Peyer's patch (tissue), 4 donors: ENCODE measurements around the gene TRIM37.

Source experiments
- POLR2A ChIP-seq, 2 donors: fragments of 450-650 bp; IDR thresholded peaks; one replicate each; pipeline ENCODE4 v1.5.1; 2017; ENCODE audit warnings: antibody characterized with exemption in 2 of 2, mild to moderate bottlenecking in 2 of 2, moderate library complexity in 2 of 2
- TF ChIP-seq, protein P1 (sequence below), 6 experiments: fragments of 450-650 bp in 4 of 6; fragments of 200-600 bp in 2 of 6; sonication (generic) in 1 of 6; IDR thresholded peaks; one replicate each; pipeline ENCODE4 v1.5.1; 2017 to 2019; ENCODE audit warnings: antibody characterized with exemption in 6 of 6, mild to moderate bottlenecking in 3 of 6, moderate library complexity in 1 of 6

- TF ChIP-seq, protein P1, sequence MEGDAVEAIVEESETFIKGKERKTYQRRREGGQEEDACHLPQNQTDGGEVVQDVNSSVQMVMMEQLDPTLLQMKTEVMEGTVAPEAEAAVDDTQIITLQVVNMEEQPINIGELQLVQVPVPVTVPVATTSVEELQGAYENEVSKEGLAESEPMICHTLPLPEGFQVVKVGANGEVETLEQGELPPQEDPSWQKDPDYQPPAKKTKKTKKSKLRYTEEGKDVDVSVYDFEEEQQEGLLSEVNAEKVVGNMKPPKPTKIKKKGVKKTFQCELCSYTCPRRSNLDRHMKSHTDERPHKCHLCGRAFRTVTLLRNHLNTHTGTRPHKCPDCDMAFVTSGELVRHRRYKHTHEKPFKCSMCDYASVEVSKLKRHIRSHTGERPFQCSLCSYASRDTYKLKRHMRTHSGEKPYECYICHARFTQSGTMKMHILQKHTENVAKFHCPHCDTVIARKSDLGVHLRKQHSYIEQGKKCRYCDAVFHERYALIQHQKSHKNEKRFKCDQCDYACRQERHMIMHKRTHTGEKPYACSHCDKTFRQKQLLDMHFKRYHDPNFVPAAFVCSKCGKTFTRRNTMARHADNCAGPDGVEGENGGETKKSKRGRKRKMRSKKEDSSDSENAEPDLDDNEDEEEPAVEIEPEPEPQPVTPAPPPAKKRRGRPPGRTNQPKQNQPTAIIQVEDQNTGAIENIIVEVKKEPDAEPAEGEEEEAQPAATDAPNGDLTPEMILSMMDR (IDR thresholded peaks at IDR 0.05): no peak
- TF ChIP-seq POLR2A (IDR thresholded peaks at IDR 0.05): no peak
Observed at GRCh38 chr17:59046192-59046591, 60.5 kb downstream of the TRIM37 start.
